ENCODE results near the gene PAX2. TPM values are rescaled to one million over a fixed set of nuclear protein-coding genes. Genes with fewer than 3 reads are reported as not detected.

The PAX2 gene
- total RNA-seq, 1 donor from 2014 or later: not detected

GRCh38 chr10:100755821-100756220 is 10.4 kb downstream of the PAX2 start:
- DNase-seq: no peak

DNA sequence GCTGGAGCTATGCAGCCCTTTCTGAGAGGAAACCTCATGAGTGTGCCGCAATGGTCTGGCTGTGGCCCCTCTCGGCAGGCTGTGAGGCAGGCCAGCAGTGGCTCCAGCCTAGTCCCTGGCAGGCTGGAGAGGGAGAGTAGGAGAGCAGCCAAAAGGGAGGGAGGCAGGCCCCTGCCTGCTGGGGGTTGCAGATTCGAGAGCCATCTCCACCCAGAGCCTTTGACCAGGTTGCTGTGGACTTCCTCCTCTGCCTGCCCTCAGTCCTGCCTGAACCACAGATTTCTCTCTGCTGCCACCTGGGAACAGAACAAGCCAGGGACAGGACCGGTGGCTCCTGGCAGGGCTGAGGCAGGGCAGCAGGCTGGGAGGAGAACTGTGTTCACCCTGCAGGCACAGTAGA is 13.9 kb downstream of the PAX2 start:
- DNase-seq: no peak

DNA sequence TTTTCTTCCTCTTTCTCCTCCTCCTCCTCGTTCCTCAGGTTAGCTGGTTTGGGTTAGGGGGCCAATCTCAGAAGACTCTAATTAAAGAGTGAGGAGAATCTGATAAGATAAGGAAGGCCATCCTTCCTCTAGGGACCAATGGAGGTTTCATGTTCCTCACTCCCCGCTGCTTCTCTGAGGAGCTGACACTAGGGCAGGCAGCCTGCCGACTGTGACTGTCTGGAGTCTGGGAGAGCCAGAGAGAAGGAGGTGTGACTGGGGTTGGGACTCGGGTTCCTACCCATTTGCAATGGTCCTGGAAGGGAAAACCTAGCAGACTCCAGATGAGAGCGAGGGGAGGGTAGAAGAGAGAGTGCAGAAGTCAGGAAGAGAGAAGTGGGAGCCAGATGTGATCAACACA is 15.3 kb downstream of the PAX2 start:
- DNase-seq: no peak

DNA sequence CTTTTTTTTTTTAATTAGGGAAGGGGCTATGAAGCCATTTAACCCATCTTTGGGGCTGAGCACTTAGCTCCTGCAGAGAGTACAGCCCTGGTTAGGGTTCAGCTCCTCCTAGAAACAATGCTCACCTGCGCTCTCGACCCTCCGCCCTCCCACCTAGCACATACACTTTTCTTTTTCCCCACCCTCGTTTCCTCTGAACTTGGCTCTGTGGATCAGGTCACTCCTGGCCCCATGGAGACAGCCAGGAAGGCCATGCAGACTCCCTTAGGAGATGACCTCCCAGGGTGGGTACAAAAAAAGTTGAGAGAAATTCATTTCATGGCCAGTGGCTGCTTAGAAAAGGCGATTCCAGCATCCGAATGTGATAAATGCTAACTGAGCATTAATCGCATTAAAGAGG is 15.8 kb downstream of the PAX2 start:
- no peak for DNase-seq

DNA sequence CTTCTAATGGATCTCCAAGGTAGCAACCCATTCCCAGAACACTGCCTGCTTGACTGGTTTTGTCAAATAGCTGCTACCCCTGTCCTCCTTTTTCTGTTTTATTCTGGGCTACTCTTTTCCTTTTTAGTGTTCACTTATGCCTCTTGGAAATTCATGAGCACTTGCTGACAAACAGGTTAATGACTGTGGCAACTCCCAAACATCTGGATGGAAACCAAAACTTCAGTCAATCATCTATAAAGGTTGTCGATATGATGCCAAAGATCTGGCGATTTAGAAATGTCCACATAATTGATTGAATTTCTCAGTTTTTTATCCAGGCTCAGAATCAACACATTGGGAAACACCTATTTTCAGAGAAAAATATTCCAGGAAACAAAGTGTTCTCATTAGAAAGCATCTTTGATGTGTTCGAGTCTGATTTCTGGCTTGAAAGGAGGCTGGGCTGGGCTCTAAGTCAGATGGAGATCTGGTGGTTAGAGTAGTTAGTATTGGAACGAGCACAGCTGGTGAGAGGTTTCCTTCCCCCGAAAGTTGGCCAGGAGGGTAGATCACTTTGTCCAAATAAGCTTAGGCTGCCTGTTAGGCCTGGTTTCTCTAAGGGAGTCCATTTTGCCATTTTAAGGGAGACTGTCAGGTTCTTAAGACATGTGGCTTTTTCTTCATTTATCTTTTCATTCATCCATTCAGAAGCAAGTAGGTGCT is 17.8 kb downstream of the PAX2 start:
- no peak for DNase-seq

GRCh38 chr10:100766693-100767421 is 21.5 kb downstream of the PAX2 start:
- no peak for DNase-seq

DNA sequence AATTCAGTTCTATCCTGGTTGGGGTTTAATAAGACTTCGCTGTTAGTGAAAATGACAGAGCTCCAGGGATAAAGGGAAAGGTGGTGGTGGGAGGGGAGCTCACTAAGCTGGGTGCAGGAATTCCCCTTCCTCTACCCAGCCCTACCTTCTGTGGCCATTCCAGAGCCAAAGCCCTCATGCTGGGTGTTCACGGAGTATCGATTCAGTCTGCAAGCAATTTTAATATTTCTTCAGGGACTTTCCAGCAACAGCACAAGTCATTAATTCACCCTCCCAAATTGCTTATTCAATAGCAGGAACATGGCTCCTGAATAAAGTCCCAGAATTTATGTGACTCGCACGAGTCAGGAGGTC is 22.0 kb downstream of the PAX2 start:
- no peak for DNase-seq

GRCh38 chr10:100769481-100769880 is 24.1 kb downstream of the PAX2 start:
- no peak for DNase-seq

GRCh38 chr10:100773646-100774045 is 28.3 kb downstream of the PAX2 start:
- DNase-seq: no peak

- no peak for DNase-seq
Measured at GRCh38 chr10:100774223-100774622, 28.8 kb downstream of the PAX2 start.

DNA sequence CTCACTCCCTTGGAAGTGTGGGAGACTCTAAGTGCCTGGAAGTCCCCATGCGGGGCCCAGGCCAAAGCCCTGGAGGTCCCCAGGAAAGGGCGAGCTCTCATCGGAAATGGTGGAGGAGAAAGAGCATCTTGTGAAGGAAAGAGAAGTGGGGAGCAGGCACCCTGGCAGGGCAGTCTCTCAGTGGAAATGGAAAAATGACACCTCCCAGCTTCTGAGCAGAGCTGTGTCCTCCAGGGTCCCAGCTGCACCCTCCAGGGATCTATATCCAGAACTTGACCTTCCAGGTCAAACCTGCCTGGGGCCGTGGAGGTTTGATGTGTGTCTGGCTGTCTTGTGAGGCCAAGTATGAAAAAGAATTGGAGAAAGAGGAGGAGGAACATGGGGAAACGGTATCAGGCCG is 29.5 kb downstream of the PAX2 start:
- no peak for DNase-seq

DNA sequence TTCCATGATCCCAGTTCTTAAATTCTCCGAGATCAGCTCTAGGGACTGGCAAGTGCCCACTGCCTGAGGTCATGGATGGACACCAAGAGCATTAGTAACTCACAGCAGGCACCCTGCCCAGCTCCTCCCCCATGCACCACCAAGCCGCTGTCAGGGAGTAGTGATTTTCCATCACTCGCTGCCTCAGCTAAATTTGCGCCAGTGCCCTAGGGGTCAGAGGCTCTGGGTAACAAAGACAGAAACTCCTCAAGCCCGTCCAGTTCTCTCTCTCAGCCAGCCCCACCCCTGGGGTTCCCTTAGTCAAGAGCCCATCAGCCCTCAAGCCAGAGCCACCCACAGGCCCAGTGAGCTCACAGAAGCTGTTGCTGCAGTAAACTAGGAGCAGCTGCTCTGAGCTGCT is 30.0 kb downstream of the PAX2 start:
- DNase-seq: no peak

DNA sequence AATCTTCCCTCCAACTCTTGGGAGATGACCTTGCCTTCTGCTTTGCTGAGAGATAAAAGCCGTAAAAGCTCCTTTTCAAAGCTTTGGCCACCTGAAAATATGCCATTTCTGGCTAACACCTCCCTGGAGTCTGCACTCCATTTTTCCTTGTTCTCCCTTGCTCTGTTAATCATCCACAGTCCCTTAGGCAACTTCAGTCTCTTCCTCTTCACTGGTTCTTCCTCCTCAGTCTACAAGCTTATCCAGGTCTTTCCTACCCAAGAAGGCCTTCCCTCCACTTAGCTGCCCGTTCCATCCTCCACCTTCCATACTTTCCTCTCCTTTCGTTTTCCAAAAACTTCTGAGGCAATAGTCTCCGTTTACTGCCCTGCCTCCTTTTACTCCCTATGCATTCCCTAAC is 30.5 kb downstream of the PAX2 start:
- DNase-seq: no peak

DNA sequence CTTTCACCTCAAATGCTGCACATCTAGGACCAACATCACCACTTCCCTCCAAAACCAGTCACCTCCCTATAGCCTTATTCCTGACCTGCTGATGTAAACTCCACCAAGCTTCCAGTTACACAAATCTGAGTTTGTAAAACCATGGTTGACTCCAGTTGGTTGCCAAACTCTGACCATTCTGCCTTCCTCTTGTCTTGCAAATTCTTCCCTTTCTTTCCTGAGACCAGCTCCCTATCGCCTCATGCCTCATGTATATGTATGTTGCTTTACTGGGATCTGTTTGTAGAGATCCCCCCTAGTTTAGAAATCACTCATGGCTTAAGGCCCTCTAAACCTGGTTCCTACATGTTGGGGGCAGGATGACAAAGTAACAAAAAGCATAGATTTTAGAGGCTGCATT is 31.3 kb downstream of the PAX2 start:
- DNase-seq: no peak

GRCh38 chr10:100779329-100779728 is 33.9 kb downstream of the PAX2 start:
- DNase-seq: no peak

GRCh38 chr10:100780324-100780723 is 34.9 kb downstream of the PAX2 start:
- DNase-seq: no peak

DNA sequence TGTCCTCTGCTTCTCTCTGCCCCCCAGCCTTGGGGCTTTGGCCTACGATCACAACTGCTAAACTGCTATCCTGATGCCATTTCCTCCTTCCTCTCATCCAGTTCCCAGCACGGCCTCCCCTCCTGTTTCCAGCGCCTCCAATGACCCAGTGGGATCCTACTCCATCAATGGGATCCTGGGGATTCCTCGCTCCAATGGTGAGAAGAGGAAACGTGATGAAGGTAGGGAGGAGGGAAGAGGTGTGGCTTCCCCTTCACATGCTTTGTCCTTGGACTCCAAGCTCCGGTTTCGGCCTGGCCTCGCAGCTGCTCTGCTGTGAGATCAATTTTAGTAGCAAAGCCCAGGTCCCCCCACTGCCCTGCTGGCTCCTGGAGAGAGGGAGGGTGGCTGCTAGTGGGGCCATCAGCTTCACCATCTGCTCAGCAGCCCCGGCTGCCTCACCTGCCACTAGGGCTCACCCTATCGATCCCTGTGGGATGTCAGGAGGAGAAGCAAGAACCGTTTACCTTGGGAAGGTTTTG is 35.8 kb downstream of the PAX2 start:
- no peak for DNase-seq

- no peak for DNase-seq
Measured at GRCh38 chr10:100782461-100783244, 37.3 kb downstream of the PAX2 start.

- no peak for DNase-seq
Measured at GRCh38 chr10:100784126-100784525, 38.7 kb downstream of the PAX2 start.

- no peak for DNase-seq
Measured at GRCh38 chr10:100786591-100786990, 41.2 kb downstream of the PAX2 start.

DNA sequence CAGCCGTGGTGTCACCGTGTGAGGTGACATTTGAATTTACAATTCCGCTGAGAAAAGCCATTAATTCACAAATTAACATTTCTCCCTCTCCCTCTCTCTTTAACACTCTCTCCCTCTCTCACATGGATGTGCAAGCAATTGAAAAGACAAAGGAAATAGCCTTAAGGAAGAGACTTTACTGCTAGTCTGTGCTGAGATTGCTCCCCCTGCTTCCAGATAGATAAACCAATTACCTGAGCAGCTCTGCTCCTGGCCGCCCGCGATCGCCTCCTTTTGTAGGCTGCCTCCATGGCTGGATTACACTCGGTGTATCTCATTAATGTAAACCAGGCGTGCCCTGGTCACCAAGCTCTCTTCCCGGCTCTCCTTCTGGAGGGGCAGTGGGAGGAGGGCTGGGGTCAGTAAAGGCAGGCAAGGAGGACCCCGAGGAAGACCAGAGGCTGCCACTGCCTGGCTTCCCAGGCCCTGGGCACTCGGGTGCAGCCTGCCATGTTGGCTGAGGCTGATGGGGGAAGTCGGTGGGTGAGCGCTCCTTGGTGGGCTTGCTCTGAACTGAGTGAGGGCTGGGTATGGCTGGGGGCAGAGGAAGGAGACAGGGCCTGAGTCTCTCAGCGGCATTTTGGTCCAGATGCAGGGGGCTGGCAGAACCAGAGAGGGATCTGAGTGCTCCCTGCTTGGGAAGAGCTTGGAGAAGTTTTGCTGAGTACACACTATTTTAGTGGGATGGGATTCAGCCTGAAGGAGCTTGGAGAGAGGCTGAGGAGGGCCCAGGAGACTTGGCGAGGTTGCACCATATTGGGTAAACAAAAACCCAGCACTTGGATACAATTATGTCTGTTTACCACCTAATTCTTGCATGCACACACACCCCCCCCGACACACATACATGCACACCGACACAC is 42.9 kb downstream of the PAX2 start:
- DNase-seq: no peak

- no peak for DNase-seq
Measured at GRCh38 chr10:100790761-100791208, 45.4 kb downstream of the PAX2 start.

Measured in occipital lobe (tissue), 2 donors.